Activated CD4-positive, alpha-beta T cell treated with anti-CD3 and anti-CD28 coated beads for 36 hours (primary cell): ENCODE measurements around the gene BLOC1S5. TPM values are rescaled to one million over a fixed set of nuclear protein-coding genes. Genes with fewer than 3 reads are reported as not detected.

ENCODE experiments used
- ATAC-seq: fragments of 200-7000 bp; cut with Tn5 transposase; one replicate; pipeline ENCODE4 v1.10.0; 2021; ENCODE audit warnings: mild to moderate bottlenecking, moderate library complexity
- CTCF ChIA-PET: fragments of 350-600 bp; sonication (Branson Sonifier 250); formaldehyde crosslinking; loops from one replicate; lab custom pipeline; 2021; ENCODE audit warnings: antibody characterized with exemption; lab: Charles Lee
- POLR2A ChIA-PET: fragments of 350-600 bp; sonication (Branson Sonifier 250); formaldehyde crosslinking; loops from one replicate; lab custom pipeline; 2021; ENCODE audit warnings: antibody characterized with exemption, inconsistent platforms; lab: Charles Lee
- DNase-seq: peaks from one replicate; pipeline ENCODE4 v3.0.0-alpha.2; 2020
- H3K27ac Mint-ChIP-seq: one replicate; pipeline ENCODE4 v1.8.0; 2021; ENCODE audit warnings: mixed read lengths
- H3K27me3 Mint-ChIP-seq: one replicate; pipeline ENCODE4 v1.8.0; 2021; ENCODE audit warnings: mixed read lengths
- H3K36me3 Mint-ChIP-seq: one replicate; pipeline ENCODE4 v1.8.0; 2021; ENCODE audit warnings: low read depth, mixed read lengths
- H3K4me1 Mint-ChIP-seq: one replicate; pipeline ENCODE4 v1.8.0; 2021; ENCODE audit warnings: mixed read lengths
- H3K4me3 Mint-ChIP-seq: one replicate; pipeline ENCODE4 v1.8.0; 2021; ENCODE audit warnings: mild to moderate bottlenecking, moderate library complexity, mixed read lengths
- H3K9me3 Mint-ChIP-seq: one replicate; pipeline ENCODE4 v1.8.0; 2021; ENCODE audit warnings: low read depth, mixed read lengths
- intact Hi-C, 2 experiments: fragments of 100-400 bp; cut with DNase I in 1 of 2; cut with micrococcal nuclease in 1 of 2; formaldehyde crosslinking; loops; one replicate each; pipeline versions ENCODE4 v1.14.2 to v1.15.1; 2022 to 2024; cut with DNase I, micrococcal nuclease
- total RNA-seq, 2 experiments: library from RNA; stranded (reverse); gene quantifications; one replicate each; pipeline ENCODE4 v1.2.3, GENCODE V29; 2021

The BLOC1S5 gene
- total RNA-seq, 2 experiments from 2014 or later = 20.0 to 30.3 TPM

GRCh38 chr6:8017276-8017701 lies 46.9 kb downstream of the BLOC1S5 start:
- ChIA-PET CTCF (interaction anchor here (1.4 kb wide), 1 partner anchor 294 kb away, joined by 4 read pairs; no protein-coding TSS in a partner anchor), POLR2A (interaction anchor here (0.6 to 1.0 kb wide), 3 partner anchors 47 to 114 kb away, joined by 3 to 5 read pairs (median 3); partner anchors contain the start of gene BLOC1S5)
- no peaks in the 10 kb centered on the region for H3K27me3 Mint-ChIP-seq
- peaks cover 31% of the 10 kb centered on the region for H3K36me3 Mint-ChIP-seq
- DNase-seq (peak; percentile 24), ATAC-seq (peak; percentile 95)
- intact Hi-C loops = loop anchor here (5.0 kb wide), 2 partner anchors 45 to 85 kb away; partner anchors contain the start of genes BLOC1S5 (in 1 of the 2) and EEF1E1 (in 1 of the 2)
- no peaks in the 10 kb centered on the region for H3K9me3 Mint-ChIP-seq
- peaks cover 18% of the 10 kb centered on the region for H3K4me1 Mint-ChIP-seq
- peak overlapping the region; percentile 97 for H3K27ac Mint-ChIP-seq
- peak overlapping the region; percentile 77 for H3K4me3 Mint-ChIP-seq

- Mint-ChIP-seq H3K4me1 (peaks cover 18% of the 10 kb centered on the region), H3K27ac (no peak overlapping the region), H3K4me3 (no peak overlapping the region), H3K36me3 (peaks cover 21% of the 10 kb centered on the region), H3K9me3 (no peaks in the 10 kb centered on the region), H3K27me3 (no peaks in the 10 kb centered on the region)
- no peak for ATAC-seq
- ChIA-PET CTCF (interaction anchor here (0.7 to 1.0 kb wide), 5 partner anchors 8 to 292 kb away, joined by 3 to 5 read pairs (median 3); no protein-coding TSS in a partner anchor), POLR2A (no interaction called here)
- intact Hi-C loops = loop anchor here (5.0 kb wide), 2 partner anchors 47 to 87 kb away; partner anchors contain the start of genes BLOC1S5 (in 1 of the 2) and EEF1E1 (in 1 of the 2)
- no peak for DNase-seq
Observed at GRCh38 chr6:8014947-8015346, 49.2 kb downstream of the BLOC1S5 start.

- H3K4me1 Mint-ChIP-seq = peaks cover 15% of the 10 kb centered on the region
- H3K4me3 Mint-ChIP-seq = no peak overlapping the region
- ChIA-PET POLR2A (no interaction called here), CTCF (interaction anchor here (0.7 kb wide), 1 partner anchor 409 kb away, joined by 3 read pairs; no protein-coding TSS in a partner anchor)
- intact Hi-C loops = no loop called here
- H3K27me3 Mint-ChIP-seq = no peaks in the 10 kb centered on the region
- H3K27ac Mint-ChIP-seq = no peak overlapping the region
- H3K36me3 Mint-ChIP-seq = peaks cover 21% of the 10 kb centered on the region
- no peak for ATAC-seq
- H3K9me3 Mint-ChIP-seq = no peaks in the 10 kb centered on the region
- DNase-seq = no peak
Observed at GRCh38 chr6:8013763-8014162, 50.4 kb downstream of the BLOC1S5 start.

- Mint-ChIP-seq H3K27me3 (peaks cover 2% of the 10 kb centered on the region), H3K27ac (no peak overlapping the region), H3K4me3 (no peak overlapping the region), H3K4me1 (peaks cover 6% of the 10 kb centered on the region), H3K9me3 (no peaks in the 10 kb centered on the region), H3K36me3 (peaks cover 1% of the 10 kb centered on the region)
- DNase-seq (peak; percentile 14), ATAC-seq (no peak)
- intact Hi-C loops = loop anchor here (1.0 to 5.0 kb wide), 2 partner anchors 99 to 283 kb away; no protein-coding TSS in a partner anchor
- ChIA-PET POLR2A (interaction anchor here (0.5 kb wide), 1 partner anchor 13 kb away, joined by 4 read pairs; no protein-coding TSS in a partner anchor), CTCF (interaction anchor here (0.6 to 1.5 kb wide), 11 partner anchors 9 to 1541 kb away, joined by 3 to 10 read pairs (median 4); partner anchors contain the start of genes BMP6 and TXNDC5)
Observed at GRCh38 chr6:8006208-8006607, 58.0 kb downstream of the BLOC1S5 start.

DNA sequence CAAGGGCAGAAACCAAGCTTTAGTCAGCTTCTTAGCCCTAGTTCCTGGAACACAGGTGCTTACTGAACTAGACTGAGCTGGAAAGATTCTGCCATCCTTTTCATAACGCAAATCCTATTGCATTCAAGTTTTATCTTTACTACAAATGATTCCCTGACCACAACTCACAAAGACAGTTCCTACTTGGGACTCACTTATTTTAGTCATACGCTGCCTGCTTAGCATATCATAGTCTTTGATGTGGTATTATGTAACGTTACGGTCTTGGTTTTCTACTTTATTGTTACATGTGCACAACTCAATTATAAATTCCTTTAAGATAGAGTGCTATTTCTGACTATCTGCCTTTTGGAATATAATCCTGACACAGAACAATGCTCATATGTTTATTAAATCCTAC lies 59.1 kb downstream of the BLOC1S5 start:
- ATAC-seq = no peak
- Mint-ChIP-seq H3K27ac (no peak overlapping the region), H3K36me3 (peaks cover 1% of the 10 kb centered on the region), H3K27me3 (peaks cover 2% of the 10 kb centered on the region), H3K4me3 (no peak overlapping the region), H3K9me3 (no peaks in the 10 kb centered on the region), H3K4me1 (peaks cover 6% of the 10 kb centered on the region)
- ChIA-PET CTCF (interaction anchor here (0.7 kb wide), 1 partner anchor 97 kb away, joined by 5 read pairs; the partner anchor contains the start of gene EEF1E1), POLR2A (interaction anchor here (0.7 kb wide), 1 partner anchor 167 kb away, joined by 4 read pairs; no protein-coding TSS in a partner anchor)
- DNase-seq = no peak
- intact Hi-C loops = loop anchor here (5.0 kb wide), 1 partner anchor 98 kb away; no protein-coding TSS in a partner anchor

DNA sequence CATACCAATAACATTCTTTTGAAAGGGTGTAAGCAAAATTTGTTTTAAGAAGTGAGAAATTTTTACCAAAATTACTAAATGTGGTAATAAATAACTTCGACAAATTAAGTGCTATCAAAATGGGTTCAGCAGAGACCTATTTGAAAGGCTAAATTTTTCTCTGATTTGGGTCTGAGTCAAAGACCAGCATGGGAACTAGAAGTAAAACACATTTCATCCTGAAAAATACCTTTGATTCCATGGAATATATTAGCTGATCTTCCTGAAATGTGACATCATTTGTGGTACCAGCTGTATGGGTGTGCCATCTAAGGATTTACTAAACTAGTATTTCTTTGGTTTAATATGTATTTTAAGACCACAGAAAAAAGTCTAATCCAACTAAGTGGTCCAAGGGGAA lies 63.6 kb downstream of the BLOC1S5 start:
- peaks cover 2% of the 10 kb centered on the region for H3K27me3 Mint-ChIP-seq
- H3K9me3 Mint-ChIP-seq = no peaks in the 10 kb centered on the region
- H3K4me3 Mint-ChIP-seq = no peak overlapping the region
- ATAC-seq (no peak), DNase-seq (no peak)
- intact Hi-C loops = no loop called here
- ChIA-PET CTCF (interaction anchor here (1.0 kb wide), 1 partner anchor 8 kb away, joined by 3 read pairs; no protein-coding TSS in a partner anchor), POLR2A (no interaction called here)
- peaks cover 6% of the 10 kb centered on the region for H3K4me1 Mint-ChIP-seq
- H3K36me3 Mint-ChIP-seq = no peaks in the 10 kb centered on the region
- no peak overlapping the region for H3K27ac Mint-ChIP-seq

DNA sequence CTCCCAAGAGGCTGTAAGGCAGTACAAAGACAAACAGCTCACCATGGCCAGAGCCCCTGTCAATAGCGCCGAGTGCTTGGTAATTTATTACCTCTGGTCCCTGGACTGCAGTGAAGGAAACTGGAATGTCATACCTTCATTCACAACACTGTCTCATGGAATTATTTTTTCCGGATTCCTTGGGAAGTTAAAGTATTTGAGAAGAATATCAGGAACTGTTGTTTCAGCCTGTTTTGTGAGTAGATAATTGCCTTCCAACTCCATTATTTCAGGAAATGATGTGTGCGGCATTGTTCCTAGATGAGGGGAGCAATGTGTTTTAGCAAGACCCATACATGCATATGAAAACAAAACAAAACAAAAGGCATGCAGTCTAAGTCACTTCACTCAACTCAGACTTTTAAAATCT lies 64.0 kb downstream of the BLOC1S5 start:
- DNase-seq (no peak), ATAC-seq (no peak)
- ChIA-PET POLR2A (no interaction called here), CTCF (interaction anchor here (0.6 kb wide), 1 partner anchor 105 kb away, joined by 5 read pairs; no protein-coding TSS in a partner anchor)
- intact Hi-C loops = no loop called here
- peaks cover 3% of the 10 kb centered on the region for H3K4me1 Mint-ChIP-seq
- H3K27ac Mint-ChIP-seq = no peak overlapping the region
- H3K36me3 Mint-ChIP-seq = no peaks in the 10 kb centered on the region
- no peaks in the 10 kb centered on the region for H3K9me3 Mint-ChIP-seq
- peaks cover 2% of the 10 kb centered on the region for H3K27me3 Mint-ChIP-seq
- H3K4me3 Mint-ChIP-seq = no peak overlapping the region

DNA sequence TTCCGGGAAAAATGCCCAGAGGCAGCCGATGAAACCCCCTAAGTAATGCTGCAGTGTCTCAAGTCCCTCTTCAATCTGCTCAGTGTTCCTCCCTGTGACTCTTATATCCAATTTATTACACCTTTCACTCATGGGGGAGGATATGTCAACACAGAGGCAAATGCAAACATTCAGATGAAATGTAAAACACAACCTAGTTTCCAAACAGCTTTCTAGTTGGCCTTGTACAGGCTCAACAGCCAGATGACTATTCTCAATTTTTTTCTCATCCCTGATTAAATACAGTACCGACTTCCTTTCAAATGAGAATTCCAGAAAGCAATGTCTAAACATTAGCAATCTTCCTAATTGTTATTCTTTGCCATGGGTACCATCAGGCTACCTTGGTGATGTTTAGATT lies 65.0 kb downstream of the BLOC1S5 start:
- no peaks in the 10 kb centered on the region for H3K4me1 Mint-ChIP-seq
- H3K27ac Mint-ChIP-seq = no peak overlapping the region
- no peaks in the 10 kb centered on the region for H3K27me3 Mint-ChIP-seq
- H3K9me3 Mint-ChIP-seq = no peaks in the 10 kb centered on the region
- DNase-seq (no peak), ATAC-seq (no peak)
- H3K36me3 Mint-ChIP-seq = no peaks in the 10 kb centered on the region
- intact Hi-C loops = no loop called here
- POLR2A ChIA-PET = no interaction called here
- H3K4me3 Mint-ChIP-seq = no peak overlapping the region
- CTCF ChIA-PET = interaction anchor here (0.6 kb wide), 1 partner anchor 182 kb away, joined by 3 read pairs; no protein-coding TSS in a partner anchor

- H3K4me1 Mint-ChIP-seq = no peaks in the 10 kb centered on the region
- H3K9me3 Mint-ChIP-seq = peaks cover 4% of the 10 kb centered on the region
- no peak overlapping the region for H3K27ac Mint-ChIP-seq
- H3K27me3 Mint-ChIP-seq = no peaks in the 10 kb centered on the region
- POLR2A ChIA-PET = no interaction called here
- H3K4me3 Mint-ChIP-seq = no peak overlapping the region
- ATAC-seq = no peak
- peaks cover 4% of the 10 kb centered on the region for H3K36me3 Mint-ChIP-seq
- intact Hi-C loops = no loop called here
- DNase-seq = no peak
- CTCF ChIA-PET = no interaction called here
Observed at GRCh38 chr6:7998103-7998725, 66.0 kb downstream of the BLOC1S5 start.

- intact Hi-C loops = no loop called here
- ATAC-seq (no peak), DNase-seq (no peak)
- Mint-ChIP-seq H3K27ac (no peak overlapping the region), H3K4me1 (no peaks in the 10 kb centered on the region), H3K9me3 (peaks cover 4% of the 10 kb centered on the region), H3K36me3 (peaks cover 4% of the 10 kb centered on the region), H3K27me3 (no peaks in the 10 kb centered on the region), H3K4me3 (no peak overlapping the region)
- ChIA-PET CTCF (no interaction called here), POLR2A (no interaction called here)
Observed at GRCh38 chr6:7997286-7997685, 66.9 kb downstream of the BLOC1S5 start.

DNA sequence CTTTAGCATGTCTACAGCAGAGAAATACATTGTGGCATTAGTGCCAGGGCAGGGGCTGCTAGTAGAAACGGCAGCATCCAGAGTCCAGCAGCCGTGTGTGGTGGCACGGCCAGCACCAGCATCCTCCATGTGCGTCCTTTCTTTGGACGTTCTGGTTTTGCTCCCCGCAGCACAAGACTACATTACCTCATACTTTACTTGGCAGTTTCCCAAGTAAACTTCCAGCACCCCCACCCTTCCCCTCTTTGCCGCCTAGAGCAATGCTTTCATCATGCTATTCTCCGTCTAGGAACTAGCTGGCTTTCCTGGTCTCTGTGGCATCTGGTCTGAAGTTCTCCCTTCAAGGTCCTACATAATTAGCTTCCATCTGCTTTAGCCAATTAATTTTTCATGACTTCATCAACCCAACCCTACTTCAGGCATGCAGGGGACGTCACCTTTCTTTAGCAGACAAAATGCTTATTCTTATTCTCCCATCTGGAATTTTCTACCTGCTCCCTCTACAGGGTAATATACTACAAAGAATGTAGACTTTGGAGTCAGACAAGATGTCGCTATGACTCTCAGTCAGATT lies 67.6 kb downstream of the BLOC1S5 start:
- ChIA-PET CTCF (no interaction called here), POLR2A (no interaction called here)
- peaks cover 4% of the 10 kb centered on the region for H3K36me3 Mint-ChIP-seq
- ATAC-seq (no peak), DNase-seq (no peak)
- H3K27ac Mint-ChIP-seq = no peak overlapping the region
- intact Hi-C loops = no loop called here
- no peaks in the 10 kb centered on the region for H3K27me3 Mint-ChIP-seq
- no peak overlapping the region for H3K4me3 Mint-ChIP-seq
- H3K9me3 Mint-ChIP-seq = peaks cover 4% of the 10 kb centered on the region
- no peaks in the 10 kb centered on the region for H3K4me1 Mint-ChIP-seq
